Lower lobe of right lung (tissue), 2 donors: Measurements from ENCODE around the gene BIRC2. TPM values are rescaled to one million over a fixed set of nuclear protein-coding genes. Genes with fewer than 3 reads are reported as not detected.

Experiments
- ATAC-seq, 2 donors: fragments of 200-7000 bp; cut with Tn5 transposase; one replicate each; pipeline ENCODE4 v1.9.1; 2020 to 2022; ENCODE audit warnings: mild to moderate bottlenecking in 2 of 2, moderate library complexity in 2 of 2
- DNase-seq: peaks from one replicate; pipeline ENCODE4 v3.0.0-alpha.2; 2020
- H3K27ac ChIP-seq: fragments of 200-600 bp; one replicate; pipeline ENCODE4 v1.8.0; 2022
- H3K27me3 ChIP-seq: fragments of 200-600 bp; one replicate; pipeline ENCODE4 v1.8.0; 2022; ENCODE audit warnings: low read depth
- H3K36me3 ChIP-seq: fragments of 200-600 bp; one replicate; pipeline ENCODE4 v1.8.0; 2022; ENCODE audit warnings: mild to moderate bottlenecking
- H3K4me1 ChIP-seq: fragments of 200-600 bp; one replicate; pipeline ENCODE4 v1.8.0; 2022
- H3K4me3 ChIP-seq: fragments of 200-600 bp; one replicate; pipeline ENCODE4 v1.8.0; 2022; ENCODE audit warnings: mild to moderate bottlenecking
- H3K9me3 ChIP-seq: fragments of 200-600 bp; one replicate; pipeline ENCODE4 v1.8.0; 2022
- intact Hi-C: fragments of 100-400 bp; cut with DNase I; formaldehyde crosslinking; loops from one replicate; pipeline ENCODE4 v1.11.0; 2022
- total RNA-seq: library from RNA; stranded (reverse); fragmentation: NEBNext Ultra II Directional; extraction: Animal tissue kit (Norgen Biotek cat#: 25700); gene quantifications from one replicate; pipeline ENCODE4 v1.2.1, GENCODE V29; 2021
- TF ChIP-seq, protein P1 (sequence below): fragments of 200-600 bp; IDR thresholded peaks from one replicate; pipeline ENCODE4 v1.8.0; 2022; ENCODE audit warnings: antibody characterized with exemption, mild to moderate bottlenecking
- donor health status: DM: no; HTN: yes; CAD: no; lungs with severe emphysema.

BIRC2 gene
- total RNA-seq, 1 donor from 2014 or later, result 46.0 TPM

- peak; percentile 93 to 94 for ATAC-seq
- Histone ChIP-seq H3K27me3 (no peaks in the 10 kb centered on the region), H3K36me3 (peaks cover 66% of the 10 kb centered on the region), H3K4me1 (no peaks in the 10 kb centered on the region), H3K9me3 (no peaks in the 10 kb centered on the region), H3K27ac (no peak overlapping the region), H3K4me3 (no peak overlapping the region)
- TF ChIP-seq, protein P1, sequence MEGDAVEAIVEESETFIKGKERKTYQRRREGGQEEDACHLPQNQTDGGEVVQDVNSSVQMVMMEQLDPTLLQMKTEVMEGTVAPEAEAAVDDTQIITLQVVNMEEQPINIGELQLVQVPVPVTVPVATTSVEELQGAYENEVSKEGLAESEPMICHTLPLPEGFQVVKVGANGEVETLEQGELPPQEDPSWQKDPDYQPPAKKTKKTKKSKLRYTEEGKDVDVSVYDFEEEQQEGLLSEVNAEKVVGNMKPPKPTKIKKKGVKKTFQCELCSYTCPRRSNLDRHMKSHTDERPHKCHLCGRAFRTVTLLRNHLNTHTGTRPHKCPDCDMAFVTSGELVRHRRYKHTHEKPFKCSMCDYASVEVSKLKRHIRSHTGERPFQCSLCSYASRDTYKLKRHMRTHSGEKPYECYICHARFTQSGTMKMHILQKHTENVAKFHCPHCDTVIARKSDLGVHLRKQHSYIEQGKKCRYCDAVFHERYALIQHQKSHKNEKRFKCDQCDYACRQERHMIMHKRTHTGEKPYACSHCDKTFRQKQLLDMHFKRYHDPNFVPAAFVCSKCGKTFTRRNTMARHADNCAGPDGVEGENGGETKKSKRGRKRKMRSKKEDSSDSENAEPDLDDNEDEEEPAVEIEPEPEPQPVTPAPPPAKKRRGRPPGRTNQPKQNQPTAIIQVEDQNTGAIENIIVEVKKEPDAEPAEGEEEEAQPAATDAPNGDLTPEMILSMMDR, result peak; percentile 88
- intact Hi-C loops, result no loop called here
- peak; percentile 73 for DNase-seq
Observed at GRCh38 chr11:102390667-102391465, 43.9 kb downstream of the BIRC2 start.

- intact Hi-C loops, result no loop called here
Observed at GRCh38 chr11:102391549-102392237, 44.7 kb downstream of the BIRC2 start.

GRCh38 chr11:102393272-102393730 lies 46.3 kb downstream of the BIRC2 start:
- H3K36me3 ChIP-seq, result peaks cover 61% of the 10 kb centered on the region
- no peak overlapping the region for H3K27ac ChIP-seq
- DNase-seq (no peak), ATAC-seq (no peak)
- intact Hi-C loops, result no loop called here
- TF ChIP-seq, protein P1, result no peak
- no peaks in the 10 kb centered on the region for H3K27me3 ChIP-seq
- H3K4me1 ChIP-seq, result no peaks in the 10 kb centered on the region
- H3K9me3 ChIP-seq, result no peaks in the 10 kb centered on the region
- no peak overlapping the region for H3K4me3 ChIP-seq

More at GRCh38 chr11:102391549-102392237, 44.7 kb downstream of the BIRC2 start:
- TF ChIP-seq, protein P1, result no peak
- Histone ChIP-seq H3K4me3 (no peak overlapping the region), H3K27ac (no peak overlapping the region), H3K27me3 (no peaks in the 10 kb centered on the region), H3K4me1 (no peaks in the 10 kb centered on the region), H3K9me3 (no peaks in the 10 kb centered on the region), H3K36me3 (peaks cover 62% of the 10 kb centered on the region)
- DNase-seq (no peak), ATAC-seq (no peak)

GRCh38 chr11:102395720-102396393 lies 48.8 kb downstream of the BIRC2 start:
- intact Hi-C loops, result no loop called here
- Histone ChIP-seq H3K27ac (no peak overlapping the region), H3K9me3 (no peaks in the 10 kb centered on the region), H3K4me3 (no peak overlapping the region), H3K27me3 (no peaks in the 10 kb centered on the region), H3K4me1 (no peaks in the 10 kb centered on the region), H3K36me3 (peaks cover 73% of the 10 kb centered on the region)
- no peak for ATAC-seq
- TF ChIP-seq, protein P1, result no peak
- no peak for DNase-seq

DNA sequence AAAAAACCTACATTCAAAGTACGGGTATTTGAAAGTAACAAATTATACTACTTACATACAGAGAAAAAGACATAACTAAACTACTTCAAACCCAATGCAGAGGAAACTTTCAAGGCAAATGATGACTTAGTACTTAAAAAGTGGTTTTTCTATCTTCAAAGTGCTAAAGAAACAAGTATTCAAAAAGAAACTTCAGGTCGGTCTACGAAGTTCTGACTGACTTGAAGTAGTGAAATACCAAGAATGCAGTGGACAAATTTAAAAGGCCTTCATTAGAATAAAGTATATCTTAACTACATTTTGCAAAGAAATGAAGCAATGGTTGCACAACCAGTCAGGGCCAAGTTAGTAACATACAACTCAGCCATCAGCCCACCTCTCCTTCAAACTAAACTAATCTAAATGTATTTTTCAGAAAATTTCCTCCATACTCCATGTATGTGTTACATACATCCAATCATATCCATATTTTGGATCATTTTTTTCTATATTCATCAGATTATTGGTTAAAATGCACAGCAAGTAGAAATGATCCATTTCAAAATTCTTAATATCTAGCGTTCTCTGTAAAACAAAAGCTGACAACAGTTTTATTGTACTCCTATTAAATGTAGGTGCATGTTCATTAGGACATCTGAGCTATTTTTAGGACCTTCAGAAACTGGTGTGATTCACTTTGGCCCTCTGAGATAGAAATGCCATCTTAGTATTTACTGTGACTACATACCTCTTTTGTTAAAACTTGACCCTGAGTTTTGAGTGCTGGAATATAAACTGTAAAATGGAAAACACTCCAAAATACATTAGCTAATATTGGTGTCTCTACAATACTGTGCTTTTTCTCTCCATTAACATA lies 49.9 kb downstream of the BIRC2 start:
- TF ChIP-seq, protein P1, result no peak
- no peak overlapping the region for H3K4me3 ChIP-seq
- no peak for DNase-seq
- intact Hi-C loops, result no loop called here
- H3K27me3 ChIP-seq, result no peaks in the 10 kb centered on the region
- no peaks in the 10 kb centered on the region for H3K4me1 ChIP-seq
- ATAC-seq, result no peak
- no peak overlapping the region for H3K27ac ChIP-seq
- H3K36me3 ChIP-seq, result peaks cover 75% of the 10 kb centered on the region
- no peaks in the 10 kb centered on the region for H3K9me3 ChIP-seq
